CD4-positive, alpha-beta T cell treated with Interleukin-4 for 1 hour (primary cell): ENCODE measurements around the gene HYDIN.
"Not testable (repeated sequence)": the region's sequence is repeated elsewhere in the genome, so short reads cannot be mapped to it uniquely, and the experiment has no call there.

Source experiments
- DNase-seq, 2 donors: peaks; one replicate each; pipeline ENCODE4 v3.0.0-alpha.2; 2020 to 2022

HYDIN gene

DNA sequence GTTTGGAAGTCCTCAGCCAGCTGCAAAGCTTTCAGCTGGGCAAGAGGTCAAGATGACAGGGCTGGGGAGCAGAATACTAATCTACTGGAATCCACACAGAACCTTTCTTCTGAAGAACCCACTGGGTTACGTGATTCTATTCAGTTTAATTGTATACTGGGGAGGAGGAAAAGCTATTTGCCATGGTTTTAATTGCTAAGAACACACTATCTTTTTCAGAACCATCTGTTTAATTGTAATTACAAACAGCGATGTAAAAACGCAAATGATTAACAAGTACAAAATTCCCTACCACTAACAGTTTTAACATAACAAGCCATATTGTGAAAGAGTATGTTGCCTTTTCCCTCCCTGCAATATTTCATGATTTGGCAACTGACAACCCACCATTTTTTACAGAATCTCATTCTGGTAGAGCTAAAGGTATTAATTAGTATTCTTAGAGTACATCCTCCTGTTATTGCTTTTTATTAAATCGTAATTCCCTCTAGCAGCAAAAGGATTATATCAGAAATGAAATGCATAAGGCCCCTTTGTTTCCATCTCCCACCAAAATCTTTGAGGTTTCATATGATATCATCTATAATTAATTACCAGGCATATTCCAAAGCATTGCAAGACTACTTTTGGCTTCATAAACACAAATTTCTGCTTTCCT, 12.1 kb downstream of the HYDIN start:
- DNase-seq, result no peak

- no peak for DNase-seq
These were observed 13.0 kb downstream of the HYDIN start for GRCh38 chr16:71217506-71217905.

GRCh38 chr16:71216714-71217113, 13.8 kb downstream of the HYDIN start:
- no peak for DNase-seq

DNA sequence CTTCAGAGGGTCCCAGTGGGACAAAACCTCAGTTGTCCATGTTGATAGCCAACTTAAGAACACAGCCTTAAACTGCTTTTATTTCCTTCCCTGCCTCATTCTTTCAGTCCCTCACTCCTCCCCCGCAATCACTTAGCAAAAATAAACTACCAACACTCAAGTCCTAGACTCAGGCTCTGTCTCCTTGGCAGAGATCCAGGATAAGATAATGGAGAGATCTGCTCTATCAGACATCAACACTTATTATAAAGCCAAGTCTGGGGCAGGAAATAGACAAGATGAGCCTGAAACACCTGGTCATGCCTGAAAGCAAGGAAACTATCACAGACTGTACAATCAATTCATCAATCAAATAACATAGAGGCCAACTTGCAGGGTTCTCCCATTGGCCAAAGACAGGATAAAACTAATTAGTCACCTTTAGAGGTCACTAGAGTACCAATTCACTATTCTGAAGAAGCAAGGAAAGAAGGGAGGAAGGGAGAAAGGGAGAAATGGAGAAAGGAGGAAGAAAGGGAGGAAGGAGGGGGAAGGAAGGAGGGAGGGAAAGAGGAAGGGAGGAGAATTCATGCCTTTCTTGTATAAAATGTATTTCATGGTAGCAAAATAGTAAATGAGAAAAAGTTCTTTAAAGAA, 15.7 kb downstream of the HYDIN start:
- no peak for DNase-seq

DNA sequence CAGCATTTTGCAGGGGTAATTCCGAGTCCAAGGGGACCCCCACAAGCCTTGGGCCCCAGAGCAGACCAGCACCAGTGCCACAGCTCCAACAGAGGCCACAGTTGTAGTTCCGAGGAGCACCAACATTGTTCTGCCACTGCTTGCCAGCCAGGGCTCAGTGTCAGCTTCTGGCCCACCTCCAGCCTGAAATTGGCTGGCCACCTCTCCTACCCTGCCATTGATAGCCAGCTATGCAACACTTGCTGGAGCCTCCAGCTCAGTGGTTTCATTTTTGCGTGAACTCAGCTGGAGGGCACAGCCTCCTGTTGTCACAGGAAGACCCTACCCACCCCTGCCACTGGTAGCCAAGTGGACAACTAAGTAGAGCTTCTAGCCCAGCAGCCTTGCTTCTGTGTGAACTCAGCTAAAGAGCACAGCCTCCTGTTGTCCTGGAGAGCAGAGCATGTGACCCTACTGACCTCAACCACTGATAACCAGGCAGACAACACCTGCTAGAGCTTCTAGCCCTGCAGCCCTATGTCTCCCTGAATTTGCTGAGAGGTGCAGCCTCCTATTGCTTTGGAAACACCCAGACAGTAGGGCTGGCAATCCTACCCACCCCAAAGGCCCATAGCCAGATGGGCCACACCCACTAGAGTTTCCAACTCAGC, 24.9 kb downstream of the HYDIN start:
- no peak for DNase-seq

- no peak for DNase-seq
These were observed 26.9 kb downstream of the HYDIN start for GRCh38 chr16:71203631-71204030.

DNA sequence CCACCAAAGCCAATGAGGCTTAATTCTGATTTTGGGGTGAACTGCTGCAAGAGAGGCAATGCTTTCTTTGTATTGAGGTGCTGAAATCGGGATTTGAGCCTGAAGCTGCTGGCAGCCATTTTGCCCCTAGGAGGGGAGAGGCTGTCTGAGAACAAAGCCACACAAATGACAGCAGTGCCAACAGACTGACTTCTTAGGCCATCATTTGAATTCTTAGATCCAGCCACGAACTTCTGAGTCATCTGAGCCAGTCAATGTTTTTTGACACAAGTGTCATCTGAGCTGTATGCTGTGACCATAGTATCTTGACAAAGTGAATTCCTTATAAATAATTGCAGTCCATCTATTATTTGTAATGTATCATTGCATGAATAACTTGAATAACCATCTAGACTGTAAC, 29.0 kb downstream of the HYDIN start:
- DNase-seq, result no peak

GRCh38 chr16:71201054-71201453, 29.5 kb downstream of the HYDIN start:
- DNase-seq, result no peak

GRCh38 chr16:71198408-71198807, 32.1 kb downstream of the HYDIN start:
- DNase-seq, result no peak

- no peak for DNase-seq
These were observed 38.1 kb downstream of the HYDIN start for GRCh38 chr16:71192387-71192786.

DNA sequence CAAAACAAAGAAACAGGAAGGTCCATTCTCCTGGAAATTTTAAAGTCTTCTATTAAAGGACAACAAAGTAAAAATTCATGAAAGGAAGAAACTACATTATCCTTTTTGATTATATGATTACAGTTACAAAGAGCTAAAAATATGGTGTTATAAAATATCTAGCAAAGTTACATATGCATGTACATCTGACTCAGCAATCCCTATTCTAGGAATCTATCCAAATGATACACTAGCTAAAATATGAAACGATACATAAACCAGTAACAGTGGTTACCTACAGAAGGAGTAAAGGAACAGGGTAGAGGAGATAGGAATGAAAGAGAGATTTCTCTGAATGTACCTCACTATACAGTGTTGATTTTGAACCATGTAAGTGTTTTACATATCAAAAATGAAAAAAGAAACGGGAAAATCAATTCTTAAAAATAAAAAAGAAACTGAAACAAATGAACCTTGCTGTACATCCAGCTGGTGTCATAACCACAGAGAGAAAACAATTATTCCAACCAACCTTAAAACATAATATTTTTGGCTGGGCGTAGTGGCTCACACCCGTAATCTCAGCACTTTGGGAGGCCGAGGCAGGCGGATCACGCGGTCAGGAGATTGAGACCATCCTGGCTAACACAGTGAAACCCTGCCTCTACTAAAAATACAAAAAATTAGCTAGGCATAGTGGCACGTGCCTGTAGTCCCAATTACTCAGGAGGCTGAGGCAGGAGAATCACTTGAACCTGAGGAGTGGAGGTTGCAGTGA, 41.4 kb downstream of the HYDIN start:
- DNase-seq, result no peak

DNA sequence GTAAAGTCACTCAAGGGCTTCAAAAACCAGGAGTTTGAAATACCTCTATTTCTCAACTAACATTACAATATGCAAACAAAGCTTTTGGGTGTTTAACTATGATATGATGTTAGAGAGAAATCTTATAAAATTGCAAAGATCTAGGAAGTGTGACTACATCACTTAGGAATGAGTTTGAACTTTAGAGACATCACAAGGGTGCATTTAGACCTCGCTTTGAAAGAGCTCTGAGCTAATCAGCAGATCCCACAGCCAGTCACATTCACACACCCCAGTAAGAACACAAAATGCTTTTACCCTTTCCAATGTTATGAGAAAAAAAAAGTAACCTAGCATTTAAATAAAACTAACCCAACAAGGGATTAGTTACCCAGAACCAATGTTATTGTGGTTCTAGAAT, 45.2 kb downstream of the HYDIN start:
- no peak for DNase-seq

DNA sequence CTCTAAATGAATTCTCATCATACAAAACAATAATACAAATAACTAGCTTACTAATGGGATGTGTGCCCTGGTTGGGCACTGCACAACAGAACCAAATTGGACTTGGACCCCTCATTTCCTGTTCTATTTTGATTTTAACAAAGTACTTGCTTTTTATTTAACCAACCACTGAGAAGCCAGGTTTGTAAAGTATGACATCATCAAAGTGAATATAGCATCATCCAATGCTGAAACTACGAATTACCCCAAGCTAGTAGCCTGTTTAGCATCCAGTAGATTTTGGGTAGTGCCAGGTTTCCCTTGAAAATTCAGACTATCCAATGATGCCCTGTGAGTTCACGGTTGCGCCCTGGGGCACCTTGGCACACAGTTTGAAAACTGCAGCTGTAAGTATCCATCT, 51.0 kb downstream of the HYDIN start:
- DNase-seq, result no peak

- no peak for DNase-seq
These were observed 57.9 kb downstream of the HYDIN start for GRCh38 chr16:71172481-71173207.

DNA sequence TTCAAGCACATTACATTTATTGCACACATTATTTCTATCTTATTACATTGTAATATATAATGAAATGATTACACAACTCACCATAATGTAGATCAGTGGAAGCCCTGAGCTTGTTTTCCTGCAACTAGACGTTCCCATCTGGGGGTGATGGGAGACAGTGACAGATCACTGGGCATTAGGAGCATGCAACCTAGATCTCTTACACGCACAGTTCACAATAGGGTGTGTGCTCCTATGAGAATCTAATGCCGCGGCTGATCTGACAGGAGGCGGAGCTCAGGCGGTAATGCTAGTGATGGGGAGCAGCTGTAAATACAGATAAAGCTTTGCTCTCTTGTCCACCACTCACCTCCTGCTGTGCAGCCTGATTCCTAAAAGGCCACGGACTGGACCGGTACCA, 69.5 kb downstream of the HYDIN start:
- not testable (repeated sequence) for DNase-seq

- DNase-seq, result not testable (repeated sequence)
These were observed 73.2 kb downstream of the HYDIN start for GRCh38 chr16:71157278-71157677.

DNA sequence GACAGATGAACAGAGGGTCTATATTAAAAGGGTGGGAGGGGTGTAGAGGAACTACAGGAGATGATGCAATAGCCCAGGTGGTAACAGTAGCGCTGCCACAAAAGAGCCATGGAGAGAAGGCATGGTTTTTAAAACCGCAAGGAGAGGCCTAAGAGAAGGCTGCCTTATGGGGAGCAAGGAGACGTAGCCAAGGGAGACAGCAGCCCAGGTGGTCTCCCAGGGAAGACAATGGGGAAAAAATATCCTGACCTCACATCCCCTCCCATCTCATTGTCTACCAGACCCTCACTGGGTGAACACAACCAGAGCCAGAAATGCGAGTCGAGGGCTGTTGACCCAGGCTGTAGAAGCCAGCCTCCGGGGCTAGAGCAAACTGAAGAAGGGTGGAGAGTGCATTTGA, 77.2 kb downstream of the HYDIN start:
- not testable (repeated sequence) for DNase-seq

DNA sequence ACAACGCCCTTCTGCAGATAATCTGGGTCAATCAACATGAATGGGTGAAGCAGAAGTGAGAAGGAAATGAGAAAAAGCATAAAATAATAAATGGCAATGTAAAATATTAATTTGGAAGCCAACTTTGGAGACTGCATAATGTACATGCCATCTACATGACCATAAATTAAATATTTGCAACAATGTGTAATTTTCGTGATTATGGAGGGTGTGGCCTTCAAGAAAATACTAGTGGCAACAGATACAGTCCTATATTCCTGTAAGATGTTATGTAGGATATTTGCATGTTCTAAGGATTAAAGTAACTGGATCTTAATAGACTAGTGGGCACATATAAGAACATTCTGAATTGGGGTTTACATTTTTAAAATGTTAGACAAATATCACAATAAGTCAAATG, 78.9 kb downstream of the HYDIN start:
- DNase-seq, result not testable (repeated sequence)

DNA sequence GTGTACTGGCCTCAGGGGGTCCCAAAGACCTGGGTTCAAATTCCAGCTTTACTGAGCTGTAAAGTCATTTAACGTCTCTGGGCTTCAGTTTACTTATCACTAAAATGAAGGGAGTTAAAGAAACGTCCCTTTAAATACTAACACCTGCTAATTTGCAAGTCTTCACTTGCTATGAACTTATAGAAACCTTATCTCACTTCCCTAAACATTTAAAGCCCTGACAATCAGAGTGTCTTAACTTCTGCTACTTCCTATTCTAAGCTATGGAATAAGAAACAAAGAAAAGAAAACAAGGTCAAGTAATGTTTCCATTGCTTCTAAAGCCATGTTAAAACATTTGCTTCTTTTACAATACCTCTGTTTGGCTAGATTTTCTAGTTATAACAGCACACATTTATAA, 87.3 kb downstream of the HYDIN start:
- DNase-seq, result not testable (repeated sequence)

DNA sequence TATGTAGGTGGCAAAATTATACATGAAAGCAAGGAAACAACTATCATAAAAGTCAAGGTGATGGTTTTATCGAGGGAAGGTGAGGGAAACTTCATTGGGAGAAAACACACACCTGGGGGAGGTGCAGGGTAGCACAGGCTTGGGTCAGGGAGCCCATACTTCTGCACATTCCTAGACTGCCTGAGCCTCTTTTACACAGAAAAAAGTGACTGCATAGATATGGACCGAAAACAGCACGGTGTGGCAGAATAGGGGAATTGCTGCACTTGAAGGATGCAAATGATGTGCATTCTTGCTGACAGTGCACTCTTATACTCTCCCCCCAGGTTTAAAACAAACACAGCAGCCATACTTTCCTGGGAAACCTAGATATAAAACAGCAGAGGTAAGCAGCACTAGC, 120.0 kb downstream of the HYDIN start:
- DNase-seq, result not testable (repeated sequence)

- DNase-seq, result not testable (repeated sequence)
These were observed 120.8 kb downstream of the HYDIN start for GRCh38 chr16:71109656-71110208.

DNA sequence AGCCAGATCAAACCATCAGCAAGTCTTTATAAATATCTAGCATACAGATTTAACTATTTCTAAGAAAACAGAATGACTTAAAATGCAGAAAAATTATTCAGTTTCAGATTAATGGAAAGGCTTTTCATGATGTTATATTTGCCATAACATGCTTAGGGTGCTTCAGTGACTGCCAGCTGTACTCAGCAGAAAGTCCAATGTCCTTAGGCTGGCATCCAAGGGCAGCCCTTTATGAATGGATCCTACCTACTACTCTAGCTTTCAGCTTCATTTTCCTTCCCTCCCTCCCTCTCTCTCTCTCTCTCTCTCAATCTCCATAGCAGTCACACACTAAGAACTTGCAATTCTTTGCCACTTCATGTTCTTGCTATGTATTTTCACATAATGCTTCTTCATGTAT, 124.6 kb downstream of the HYDIN start:
- DNase-seq, result not testable (repeated sequence)

DNA sequence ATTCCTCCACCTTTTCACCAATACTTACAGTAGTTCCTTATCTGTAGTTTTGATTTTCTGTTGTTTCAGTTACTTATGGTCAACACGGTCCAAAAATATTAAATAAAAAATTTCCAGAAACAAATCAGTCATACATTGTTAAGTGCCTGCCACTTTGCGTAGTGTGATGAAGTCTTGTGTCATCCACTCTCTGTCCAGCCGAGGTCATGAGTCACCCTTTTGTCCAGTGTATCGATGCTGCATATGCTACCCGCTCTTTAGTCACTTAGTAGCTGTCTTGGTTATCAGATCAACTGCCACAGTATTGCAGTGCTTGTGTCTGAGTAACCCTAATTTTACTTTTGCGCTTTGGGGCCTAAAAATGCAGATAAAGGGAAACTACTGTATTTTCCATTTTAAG, 146.9 kb downstream of the HYDIN start:
- DNase-seq, result not testable (repeated sequence)
